Neuronal stem cell (in vitro differentiated cells): ENCODE results near the gene TBC1D5.

ENCODE experiments used
- DNase-seq: peaks from one replicate; pipeline ENCODE4 v3.0.0-alpha.2; 2013; ENCODE audit warnings: low spot score
- H2AFZ ChIP-seq: one replicate; pipeline ENCODE4 v1.6.1; 2013; ENCODE audit warnings: mild to moderate bottlenecking, low read length, inconsistent platforms
- H2AK5ac ChIP-seq: 2 replicates; pipeline ENCODE4 v1.6.1; 2013; ENCODE audit warnings: low read depth, mild to moderate bottlenecking, inconsistent platforms, low read length, moderate library complexity, mixed read lengths
- H2BK120ac ChIP-seq: 2 replicates; pipeline ENCODE4 v1.6.1; 2013; ENCODE audit warnings: low read depth, mild to moderate bottlenecking, inconsistent platforms, low read length, moderate library complexity, mixed read lengths
- H2BK12ac ChIP-seq: one replicate; pipeline ENCODE4 v1.6.1; 2013; ENCODE audit warnings: low read length, inconsistent platforms
- H2BK15ac ChIP-seq: 2 replicates; pipeline ENCODE4 v1.6.1; 2013; ENCODE audit warnings: mild to moderate bottlenecking, low read length, inconsistent platforms, mixed read lengths
- H2BK5ac ChIP-seq: one replicate; pipeline ENCODE4 v1.6.1; 2013; ENCODE audit warnings: inconsistent platforms, mild to moderate bottlenecking, low read length, moderate library complexity
- H3K14ac ChIP-seq: one replicate; pipeline ENCODE4 v1.6.1; 2013; ENCODE audit warnings: low read length, inconsistent platforms
- H3K18ac ChIP-seq: 2 replicates; pipeline ENCODE4 v1.6.1; 2013; ENCODE audit warnings: low read length, inconsistent platforms
- H3K23ac ChIP-seq: 2 replicates; pipeline ENCODE4 v1.6.1; 2013; ENCODE audit warnings: low read depth, mild to moderate bottlenecking, mixed read lengths, low read length, inconsistent platforms; ENCODE audit not compliant: poor library complexity
- H3K27ac ChIP-seq: replicated peaks from 3 replicates; pipeline ENCODE4 v1.5.1; 2013; ENCODE audit warnings: low read length, inconsistent platforms
- H3K27me3 ChIP-seq, 3 experiments: 2 replicates each; pipeline ENCODE4 v1.6.1; 2013; ENCODE audit warnings: low read length in 3 of 3, mild to moderate bottlenecking in 2 of 3, inconsistent platforms in 1 of 3, low read depth in 1 of 3, mixed read lengths in 1 of 3, moderate library complexity in 1 of 3; ENCODE audit not compliant: control insufficient read depth in 3 of 3, insufficient read depth in 3 of 3
- H3K36me3 ChIP-seq, 2 donors: replicated peaks in 1 of 2; 2 replicates each; pipeline ENCODE4 v1.6.1; 2013; ENCODE audit warnings: low read length in 2 of 2; ENCODE audit not compliant: control insufficient read depth in 2 of 2, insufficient read depth in 2 of 2
- H3K4ac ChIP-seq: 2 replicates; pipeline ENCODE4 v1.6.1; 2013; ENCODE audit warnings: inconsistent platforms, mild to moderate bottlenecking, low read length, moderate library complexity
- H3K4me1 ChIP-seq, 2 donors: 1 replicate in 1 of 2; 2 replicates in 1 of 2; pipeline ENCODE4 v1.6.1; 2013; ENCODE audit warnings: low read length in 2 of 2, low read depth in 1 of 2; ENCODE audit not compliant: control insufficient read depth in 2 of 2, insufficient read depth in 1 of 2
- H3K4me2 ChIP-seq: one replicate; pipeline ENCODE4 v1.6.1; 2013; ENCODE audit warnings: mild to moderate bottlenecking, low read length, inconsistent platforms; ENCODE audit not compliant: insufficient read depth, poor library complexity, severe bottlenecking
- H3K4me3 ChIP-seq, 2 donors: 2 replicates each; pipeline ENCODE4 v1.5.1; 2013; ENCODE audit warnings: low read length in 2 of 2, mild to moderate bottlenecking in 2 of 2, inconsistent platforms in 1 of 2, moderate library complexity in 1 of 2
- H3K79me1 ChIP-seq: one replicate; pipeline ENCODE4 v1.6.1; 2013; ENCODE audit warnings: low read depth, mild to moderate bottlenecking, inconsistent platforms, low read length, moderate library complexity
- H3K9ac ChIP-seq: one replicate; pipeline ENCODE4 v1.6.1; 2013; ENCODE audit warnings: mild to moderate bottlenecking, low read depth, low read length, inconsistent platforms; ENCODE audit not compliant: poor library complexity
- H3K9me3 ChIP-seq, 2 donors: replicated peaks in 1 of 2; 2 replicates each; pipeline versions ENCODE3 to v1.6.1; 2013; ENCODE audit warnings: low read length in 2 of 2, mild to moderate bottlenecking in 2 of 2, inconsistent platforms in 1 of 2, low read depth in 1 of 2, mixed read lengths in 1 of 2, moderate library complexity in 1 of 2; ENCODE audit not compliant: control insufficient read depth in 2 of 2, insufficient read depth in 1 of 2
- H4K8ac ChIP-seq: one replicate; pipeline ENCODE4 v1.6.1; 2013; ENCODE audit warnings: low read depth, mild to moderate bottlenecking, inconsistent platforms, low read length, moderate library complexity
- H4K91ac ChIP-seq: one replicate; pipeline ENCODE4 v1.6.1; 2013; ENCODE audit warnings: low read length, low read depth, mild to moderate bottlenecking, inconsistent platforms; ENCODE audit not compliant: poor library complexity
- WGBS, 2 donors: extraction: QIAGEN DNeasy Blood & Tissue Kit; methylation state at CpG; one replicate each; pipeline ENCODE4 v1.1.7; 2013; ENCODE audit warnings: missing lambda C conversion rate in 2 of 2, mixed read lengths in 1 of 2; ENCODE audit not compliant: insufficient read length in 2 of 2, insufficient replicate concordance in 1 of 2; ENCODE audit errors: extremely low coverage in 2 of 2; 5-methylcytosine and 5-hydroxymethylcytosine counted together

The TBC1D5 gene

GRCh38 chr3:17670749-17671148 lies 71.7 kb downstream of the TBC1D5 start:
- Histone ChIP-seq H4K91ac (no peak overlapping the region), H3K4me3 (no peak overlapping the region), H3K14ac (no peak overlapping the region), H3K4ac (no peak overlapping the region), H2BK5ac (no peak overlapping the region), H3K36me3 (no peaks in the 10 kb centered on the region), H3K79me1 (no peaks in the 10 kb centered on the region), H2AFZ (no peak overlapping the region), H2AK5ac (no peak overlapping the region), H3K23ac (no peak overlapping the region), H3K4me1 (peaks cover 0 to 6% of the 10 kb centered on the region in 2 donors), H3K27me3 (no peaks in the 10 kb centered on the region), H2BK15ac (no peak overlapping the region), H3K27ac (no peak overlapping the region), H2BK120ac (no peak overlapping the region), H3K18ac (no peak overlapping the region), H4K8ac (no peak overlapping the region), H3K9me3 (no peaks in the 10 kb centered on the region), H2BK12ac (no peak overlapping the region), H3K9ac (no peak overlapping the region), H3K4me2 (no peak overlapping the region)
- 100% methylated on average over 1 of the region's 3 CpGs; no CpG with 5 or more reads in 1 of the 2 donors for WGBS, 2 donors
- no peak for DNase-seq

- Histone ChIP-seq H3K4me1 (no peaks in the 10 kb centered on the region), H3K23ac (no peak overlapping the region), H4K8ac (no peak overlapping the region), H2AFZ (no peak overlapping the region), H3K79me1 (no peaks in the 10 kb centered on the region), H2BK120ac (no peak overlapping the region), H4K91ac (no peak overlapping the region), H3K4me3 (no peak overlapping the region), H2BK5ac (no peak overlapping the region), H2BK15ac (no peak overlapping the region), H3K4ac (no peak overlapping the region), H3K18ac (no peak overlapping the region), H2AK5ac (no peak overlapping the region), H3K4me2 (no peak overlapping the region), H3K36me3 (no peaks in the 10 kb centered on the region), H3K27ac (no peak overlapping the region), H3K14ac (no peak overlapping the region), H3K27me3 (no peaks in the 10 kb centered on the region), H3K9me3 (no peaks in the 10 kb centered on the region), H2BK12ac (no peak overlapping the region), H3K9ac (no peak overlapping the region)
- DNase-seq = no peak
- no CpG with 5 or more reads among the region's 3 CpGs for WGBS, 2 donors
These were observed 77.5 kb downstream of the TBC1D5 start for GRCh38 chr3:17664923-17665322.

GRCh38 chr3:17656264-17656663 lies 86.2 kb downstream of the TBC1D5 start:
- Histone ChIP-seq H3K79me1 (no peaks in the 10 kb centered on the region), H3K14ac (no peak overlapping the region), H4K8ac (no peak overlapping the region), H3K18ac (no peak overlapping the region), H2AK5ac (no peak overlapping the region), H4K91ac (no peak overlapping the region), H3K27ac (no peak overlapping the region), H3K23ac (no peak overlapping the region), H2BK15ac (no peak overlapping the region), H3K9me3 (no peaks in the 10 kb centered on the region), H2BK120ac (no peak overlapping the region), H2BK12ac (no peak overlapping the region), H3K27me3 (no peaks in the 10 kb centered on the region), H3K4me3 (no peak overlapping the region), H3K9ac (no peak overlapping the region), H3K4ac (no peak overlapping the region), H3K36me3 (no peaks in the 10 kb centered on the region), H3K4me1 (no peaks in the 10 kb centered on the region), H2BK5ac (no peak overlapping the region), H2AFZ (no peak overlapping the region), H3K4me2 (no peak overlapping the region)
- whole genome bisulfite sequencing, 2 donors = no CpG with 5 or more reads among the region's 1 CpG
- no peak for DNase-seq

GRCh38 chr3:17655743-17656142 lies 86.7 kb downstream of the TBC1D5 start:
- H2AFZ ChIP-seq = no peak overlapping the region
- no peak overlapping the region for H2BK5ac ChIP-seq
- no peak overlapping the region for H2BK120ac ChIP-seq
- H2AK5ac ChIP-seq = no peak overlapping the region
- H3K4me2 ChIP-seq = no peak overlapping the region
- H3K79me1 ChIP-seq = no peaks in the 10 kb centered on the region
- H3K18ac ChIP-seq = no peak overlapping the region
- H3K9ac ChIP-seq = no peak overlapping the region
- H3K23ac ChIP-seq = no peak overlapping the region
- H2BK15ac ChIP-seq = no peak overlapping the region
- no peak overlapping the region for H3K27ac ChIP-seq
- no CpG with 5 or more reads among the region's 2 CpGs for WGBS, 2 donors
- no peaks in the 10 kb centered on the region for H3K36me3 ChIP-seq
- H3K14ac ChIP-seq = no peak overlapping the region
- no peaks in the 10 kb centered on the region for H3K4me1 ChIP-seq
- no peaks in the 10 kb centered on the region for H3K9me3 ChIP-seq
- no peak overlapping the region for H4K91ac ChIP-seq
- no peak overlapping the region for H3K4me3 ChIP-seq
- no peaks in the 10 kb centered on the region for H3K27me3 ChIP-seq
- H3K4ac ChIP-seq = no peak overlapping the region
- no peak overlapping the region for H2BK12ac ChIP-seq
- DNase-seq = no peak
- no peak overlapping the region for H4K8ac ChIP-seq
